ENCODE measurements around the gene OSBPL2.

Gene OSBPL2

GRCh38 chr20:62206388-62206775 is 31.9 kb upstream of the OSBPL2 start:
- no peak for DNase-seq (ENCODE audit: low read depth in 3 of 3)

- no peak for DNase-seq (ENCODE audit: low read depth in 3 of 3)
These were observed 30.1 kb upstream of the OSBPL2 start for GRCh38 chr20:62208061-62208794.

- no peak for DNase-seq (ENCODE audit: low read depth in 3 of 3)
These were observed 29.2 kb upstream of the OSBPL2 start for GRCh38 chr20:62208795-62209755.

- no peak for DNase-seq (ENCODE audit: low read depth in 3 of 3)
These were observed 28.3 kb upstream of the OSBPL2 start for GRCh38 chr20:62209850-62210495.

GRCh38 chr20:62210496-62210855 is 27.8 kb upstream of the OSBPL2 start:
- DNase-seq (ENCODE audit: low read depth in 3 of 3): no peak

- no peak for DNase-seq (ENCODE audit: low read depth in 3 of 3)
These were observed 27.1 kb upstream of the OSBPL2 start for GRCh38 chr20:62211216-62211615.

GRCh38 chr20:62211769-62212288 is 26.5 kb upstream of the OSBPL2 start:
- no peak for DNase-seq (ENCODE audit: low read depth in 3 of 3)

- DNase-seq (ENCODE audit: low read depth in 3 of 3): no peak
These were observed 26.0 kb upstream of the OSBPL2 start for GRCh38 chr20:62212299-62212698.

- DNase-seq (ENCODE audit: low read depth in 3 of 3): no peak
These were observed 24.3 kb upstream of the OSBPL2 start for GRCh38 chr20:62214067-62214466.

GRCh38 chr20:62215020-62215990 is 23.0 kb upstream of the OSBPL2 start:
- DNase-seq (ENCODE audit: low read depth in 3 of 3): no peak

GRCh38 chr20:62215991-62216635 is 22.2 kb upstream of the OSBPL2 start:
- DNase-seq (ENCODE audit: low read depth in 3 of 3): no peak

- no peak for DNase-seq (ENCODE audit: low read depth in 3 of 3)
These were observed 21.4 kb upstream of the OSBPL2 start for GRCh38 chr20:62216636-62217566.

- no peak for DNase-seq (ENCODE audit: low read depth in 3 of 3)
These were observed 20.2 kb upstream of the OSBPL2 start for GRCh38 chr20:62217913-62218773.

GRCh38 chr20:62219101-62219991 is 19.0 kb upstream of the OSBPL2 start:
- no peak for DNase-seq (ENCODE audit: low read depth in 3 of 3)

- peak in 1 of 3 experiments; percentile 18 for DNase-seq (ENCODE audit: low read depth in 3 of 3)
These were observed 18.2 kb upstream of the OSBPL2 start, which contains the start of gene HRH3 for GRCh38 chr20:62219992-62220665. TSS of gene HRH3 (minus strand) at chr20:62220278. CDS start at chr20:62219970, 308 bp downstream.

Data from stimulated activated CD4-positive, alpha-beta T cell treated with anti-CD3 and anti-CD28 coated beads, TNF-alpha, amount 100 ng/mL, for 4 hours (primary cell).